SIG-M5 (cell line): ENCODE data around the gene CCL20.

Experiments
- DNase-seq: peaks from one replicate; lab custom pipeline; 2025; lab: John Stamatoyannopoulos, UW

Gene CCL20

GRCh38 chr2:227802882-227803281 is 10.8 kb upstream of the CCL20 start:
- no peak for DNase-seq

DNA sequence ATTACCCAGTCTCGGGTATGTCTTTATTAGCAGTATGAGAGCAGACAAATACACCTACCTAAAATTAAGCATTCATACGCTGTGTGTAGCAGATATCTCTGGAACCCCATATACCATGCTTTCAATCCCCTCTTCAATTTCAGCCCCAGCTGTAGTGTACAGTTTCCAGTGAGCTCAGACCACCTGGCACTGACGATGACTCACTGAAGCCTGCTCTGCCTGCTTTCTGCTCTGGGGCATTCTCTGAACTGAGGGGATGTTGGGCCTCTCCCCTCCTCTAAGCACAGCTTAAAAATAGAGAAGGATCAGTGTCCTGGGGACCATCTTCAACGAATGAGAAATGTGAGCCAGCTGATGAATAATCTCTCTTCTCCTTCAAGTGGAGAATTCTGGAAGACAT is 8.7 kb upstream of the CCL20 start:
- DNase-seq, result no peak

DNA sequence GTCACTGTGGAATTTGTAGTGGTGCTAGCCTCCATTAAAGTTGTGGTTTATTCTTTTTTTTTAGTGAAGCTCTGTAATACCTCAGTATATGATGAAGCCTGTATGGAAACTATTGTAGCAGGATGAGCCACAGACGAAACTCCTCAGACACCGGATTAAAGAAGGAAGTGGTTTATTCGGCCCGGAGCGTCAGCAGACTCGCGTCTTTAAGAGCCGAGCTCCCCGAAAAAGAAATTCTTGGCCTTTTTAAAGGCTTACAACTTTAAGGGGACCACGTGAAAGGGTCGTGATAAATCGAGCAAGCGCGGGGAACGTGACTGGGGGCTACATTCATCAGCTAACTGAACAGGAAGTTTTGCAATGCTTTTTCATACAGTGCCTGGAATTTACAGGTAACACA is 8.1 kb upstream of the CCL20 start:
- peak; percentile 27 for DNase-seq

DNA sequence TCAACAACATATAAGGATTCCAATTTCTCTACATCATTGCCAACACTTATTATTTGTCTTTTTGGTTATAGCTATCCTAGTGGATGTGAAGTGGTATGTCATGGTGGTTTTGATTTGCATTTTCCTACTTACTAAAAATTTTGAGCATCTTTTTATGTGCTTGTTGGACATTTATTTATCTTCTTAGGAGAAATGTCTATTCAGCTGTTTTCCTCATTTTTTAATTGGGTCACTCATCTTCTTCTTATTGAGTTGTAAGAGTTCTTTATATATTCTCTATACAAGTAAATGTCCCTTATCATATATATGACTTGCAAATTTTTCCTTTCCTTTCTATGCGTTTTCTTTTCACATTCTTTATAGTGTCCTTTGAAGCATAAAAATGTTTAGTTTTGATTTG is 4.7 kb upstream of the CCL20 start:
- no peak for DNase-seq

DNA sequence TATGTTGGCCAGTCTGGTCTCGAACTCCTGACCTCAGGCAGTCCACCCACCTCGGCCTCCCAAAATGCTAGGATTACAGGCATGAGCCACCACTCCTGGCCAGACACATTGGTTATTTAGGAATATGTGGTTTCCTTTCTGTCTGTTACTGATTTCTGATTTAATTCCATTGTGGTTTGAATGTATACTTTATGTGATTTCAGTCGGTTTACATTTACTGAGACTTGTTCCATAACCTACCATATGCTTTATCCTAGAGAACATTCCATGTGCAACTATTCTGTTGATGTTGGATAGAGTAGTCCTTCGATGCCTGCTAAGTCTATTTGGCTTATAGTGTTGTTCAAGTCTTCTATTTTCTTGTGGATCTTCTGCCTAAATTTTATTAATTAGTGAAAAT is 1.6 kb upstream of the CCL20 start:
- DNase-seq, result no peak

GRCh38 chr2:227813229-227813561 is 447 bp upstream of the CCL20 start:
- DNase-seq, result no peak

DNA sequence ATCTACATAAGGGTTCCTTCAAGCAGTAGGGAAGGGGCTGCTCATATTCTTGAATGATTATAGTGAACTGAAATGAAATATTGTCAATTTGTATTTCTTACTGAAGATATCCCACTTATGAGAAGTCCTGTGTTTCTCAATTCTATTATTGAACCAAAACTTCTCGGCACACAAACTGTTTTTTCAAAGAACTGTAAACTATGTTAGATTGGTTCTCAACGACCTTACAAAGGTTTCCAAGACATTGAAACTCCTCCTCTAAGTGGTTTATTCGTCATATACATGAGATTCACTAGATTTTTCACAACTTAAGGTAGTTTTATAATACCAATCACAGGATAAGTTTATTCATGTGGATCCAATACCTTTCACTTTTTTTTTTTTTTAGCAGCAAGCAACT is 1.4 kb downstream of the CCL20 start:
- no peak for DNase-seq

GRCh38 chr2:227816507-227817294 is 3.1 kb downstream of the CCL20 start:
- DNase-seq, result no peak

DNA sequence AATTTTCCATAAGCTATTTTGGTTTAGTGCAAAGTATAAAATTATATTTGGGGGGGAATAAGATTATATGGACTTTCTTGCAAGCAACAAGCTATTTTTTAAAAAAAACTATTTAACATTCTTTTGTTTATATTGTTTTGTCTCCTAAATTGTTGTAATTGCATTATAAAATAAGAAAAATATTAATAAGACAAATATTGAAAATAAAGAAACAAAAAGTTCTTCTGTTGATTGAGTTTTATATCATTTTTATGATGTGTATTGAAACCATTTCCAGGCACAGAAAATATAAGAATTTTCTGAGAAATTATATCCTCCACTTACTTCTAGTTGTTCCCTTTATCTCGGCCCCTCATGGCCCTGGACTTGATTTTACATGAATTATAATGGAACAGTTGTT is 3.7 kb downstream of the CCL20 start:
- no peak for DNase-seq

GRCh38 chr2:227817850-227818674 is 4.4 kb downstream of the CCL20 start:
- DNase-seq, result peak; percentile 99

DNA sequence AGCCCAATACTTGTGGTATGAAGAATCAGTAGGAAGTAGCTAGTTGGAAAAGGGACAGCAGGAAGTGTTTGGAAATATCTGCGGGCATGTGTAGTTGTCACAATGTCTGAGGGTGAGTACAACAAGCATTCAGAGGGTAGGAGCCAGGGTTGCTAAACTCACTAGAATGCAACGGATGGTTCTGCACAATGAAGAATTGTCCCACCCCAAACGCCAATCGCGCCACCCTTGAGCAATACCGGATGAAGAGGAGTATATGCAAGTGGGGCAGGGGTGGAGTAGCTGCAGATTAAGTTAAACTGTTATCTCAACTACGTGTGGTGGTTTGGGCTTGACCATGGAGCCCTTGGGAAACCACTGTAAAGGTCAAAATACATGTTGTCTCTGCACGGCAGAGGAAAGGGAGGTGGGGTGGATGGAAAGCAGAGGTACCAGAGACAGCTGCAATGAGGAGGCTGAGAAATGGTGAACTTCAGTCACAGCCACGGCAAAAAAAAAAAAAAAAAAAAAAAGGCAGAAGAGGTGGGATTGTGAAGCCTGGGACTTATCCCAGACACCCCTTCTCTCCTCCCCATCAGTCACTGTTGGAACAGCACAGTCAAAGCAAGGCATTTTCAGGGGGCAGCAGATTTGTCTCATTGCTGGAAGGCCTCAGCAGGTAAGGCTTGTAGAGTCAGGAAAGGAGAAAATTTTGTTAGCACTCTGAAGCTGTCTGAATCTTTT is 5.2 kb downstream of the CCL20 start:
- peak; percentile 99 for DNase-seq

DNA sequence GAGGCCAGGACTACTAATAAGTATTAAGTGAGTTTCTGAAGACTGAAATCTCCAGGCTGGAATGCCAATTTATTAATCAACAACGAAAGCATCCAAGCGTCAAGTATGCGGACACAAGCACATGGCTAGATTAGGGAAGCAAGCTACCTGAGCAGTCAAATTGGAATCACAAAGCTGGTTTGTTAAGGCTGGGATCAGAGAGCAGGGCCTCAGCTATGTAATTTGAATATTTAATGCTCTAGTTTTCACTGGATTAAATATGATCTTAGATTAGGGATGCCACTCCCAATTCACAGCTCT is 5.7 kb downstream of the CCL20 start:
- no peak for DNase-seq

DNA sequence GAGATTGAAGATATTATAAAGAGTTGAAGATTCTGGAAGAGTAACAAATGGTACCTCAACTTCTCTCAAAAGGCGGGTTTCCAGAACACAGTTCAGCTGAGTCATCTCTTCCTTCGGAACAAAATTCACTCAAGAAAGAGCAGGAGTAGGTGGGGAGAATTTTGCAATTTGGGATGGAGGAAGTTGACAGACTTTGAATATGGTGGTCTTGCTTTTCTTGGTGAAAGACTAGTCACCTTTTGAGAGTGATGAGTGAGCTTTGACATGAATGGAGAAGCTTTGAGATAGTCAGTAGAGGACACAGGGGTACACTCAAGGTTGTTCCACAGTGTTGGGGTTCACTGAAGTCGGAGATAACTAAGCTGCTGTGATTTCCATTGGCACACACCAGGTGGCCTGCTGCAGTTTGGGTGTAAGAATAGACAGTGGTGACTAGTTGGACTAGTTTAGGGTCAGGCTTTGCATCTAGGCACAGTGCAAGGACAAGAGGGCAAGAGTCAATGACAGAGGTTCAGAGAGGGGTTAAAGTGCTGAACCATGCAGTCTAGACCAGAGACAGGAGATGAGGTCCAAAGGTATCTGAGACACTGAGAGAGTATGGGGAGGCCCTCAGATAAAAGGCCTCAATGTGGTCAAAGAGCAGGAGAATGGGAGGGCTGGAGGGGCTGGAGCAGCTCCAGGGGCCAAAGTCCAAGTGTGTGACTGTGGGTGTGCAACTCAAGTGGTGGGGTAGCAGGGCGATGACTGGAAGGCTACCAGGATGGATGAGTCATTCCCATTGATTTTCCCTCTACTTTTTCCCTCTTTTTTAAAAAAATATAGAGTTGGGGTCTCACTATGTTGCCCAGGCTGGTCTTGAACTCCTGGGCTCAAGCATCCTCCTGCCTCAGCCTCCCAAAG is 7.7 kb downstream of the CCL20 start:
- DNase-seq, result no peak

DNA sequence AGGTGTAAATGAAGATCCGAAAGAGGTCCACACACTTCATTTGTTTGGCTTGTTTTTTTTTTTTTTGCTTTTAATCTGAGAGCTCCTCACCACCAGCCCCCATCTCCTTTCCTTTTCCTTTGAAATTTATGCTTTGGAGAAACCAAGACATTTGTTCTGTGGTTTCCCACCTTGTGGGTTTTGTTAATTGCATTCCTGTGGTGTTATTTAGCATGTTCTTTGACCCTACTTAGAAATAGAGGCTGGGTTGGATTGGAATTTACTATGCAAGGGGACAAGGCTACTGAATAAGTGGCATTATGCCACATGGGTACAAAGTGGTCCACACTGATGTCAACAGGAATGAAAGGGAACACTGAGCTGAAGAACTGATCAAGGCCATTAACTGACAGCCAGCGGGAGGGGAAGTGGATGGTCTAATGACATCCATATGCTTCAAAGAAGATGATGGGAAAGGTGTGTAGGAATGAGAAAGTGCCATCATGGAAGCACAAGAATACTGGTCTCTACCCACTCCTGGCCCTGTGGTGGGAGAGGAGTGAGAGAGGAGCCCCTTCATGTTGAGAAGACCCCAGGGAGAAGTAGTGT is 8.9 kb downstream of the CCL20 start:
- DNase-seq, result no peak

GRCh38 chr2:227823922-227824321 is 10.3 kb downstream of the CCL20 start:
- DNase-seq, result no peak

DNA sequence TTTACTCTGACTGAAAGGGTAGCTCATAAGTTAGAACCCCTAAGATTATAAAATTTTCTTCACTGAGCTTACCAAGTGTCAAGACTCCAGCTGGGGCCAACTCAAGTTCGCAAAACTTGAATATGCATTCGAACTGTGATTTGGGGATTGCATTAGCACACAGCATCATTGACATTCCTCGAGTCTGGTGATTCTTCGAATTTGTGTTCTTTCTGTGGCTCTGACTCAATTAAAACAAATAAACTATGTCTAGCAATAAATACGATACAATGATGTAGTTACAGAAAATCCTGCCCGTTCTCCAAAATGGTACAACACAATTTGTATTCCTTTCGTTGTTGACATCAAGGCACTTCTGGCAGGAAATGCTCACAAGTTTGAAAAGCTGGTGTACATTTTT is 11.1 kb downstream of the CCL20 start:
- no peak for DNase-seq

DNA sequence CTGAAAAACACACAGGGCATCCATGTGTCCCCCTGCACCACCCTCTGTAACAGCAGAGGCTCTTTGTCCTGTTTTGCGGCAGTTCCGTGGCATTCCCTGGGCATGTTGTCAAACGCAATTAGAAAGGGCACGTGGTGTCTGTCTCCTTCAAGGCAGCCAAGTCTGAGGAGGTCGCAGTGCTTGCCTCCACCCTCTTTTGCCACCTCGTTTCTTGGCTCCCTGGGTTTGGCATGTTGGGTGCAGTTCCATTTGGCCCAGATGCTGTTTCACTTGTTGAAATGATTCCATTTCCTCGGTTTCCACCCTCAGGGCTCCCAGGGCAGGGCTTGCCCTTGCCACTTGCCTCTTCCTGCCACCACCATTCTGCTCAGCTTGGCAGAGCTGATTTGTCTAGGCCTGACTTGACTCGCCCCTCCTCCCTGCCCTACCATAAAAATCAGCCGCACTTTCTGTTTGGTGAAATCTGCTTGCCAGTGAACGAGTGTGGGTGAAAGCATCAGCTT is 12.4 kb downstream of the CCL20 start:
- DNase-seq, result no peak

GRCh38 chr2:227826563-227826962 is 12.9 kb downstream of the CCL20 start:
- no peak for DNase-seq

GRCh38 chr2:227827143-227827542 is 13.5 kb downstream of the CCL20 start:
- no peak for DNase-seq

- no peak for DNase-seq
Measured at GRCh38 chr2:227828477-227828912, 14.9 kb downstream of the CCL20 start.

GRCh38 chr2:227829337-227829736 is 15.7 kb downstream of the CCL20 start:
- DNase-seq, result no peak
